NB4 (cell line): ENCODE measurements around the gene ATP9B.
A peak's percentile ranks its signal among the peaks of the same experiment; 100 is the strongest.

Experiments used
- DNase-seq: peaks from one replicate; pipeline ENCODE4 v3.0.0; 2010; ENCODE audit warnings: low read depth
- H3K4me3 ChIP-seq: one replicate; pipeline ENCODE4 v1.5.1; 2011; ENCODE audit warnings: mild to moderate bottlenecking, low read depth, low read length, moderate library complexity
- CTCF ChIP-seq: IDR thresholded peaks from one replicate; pipeline ENCODE4 v1.5.1; 2012; ENCODE audit warnings: low read depth, low read length
- MAX ChIP-seq: IDR thresholded peaks from 2 replicates; pipeline ENCODE4 v1.6.1; 2011; ENCODE audit warnings: low read depth, low read length
- MYC ChIP-seq: IDR thresholded peaks from 2 replicates; pipeline ENCODE4 v1.6.1; 2011; ENCODE audit warnings: low read depth, low read length
- POLR2A ChIP-seq: IDR thresholded peaks from 2 replicates; pipeline ENCODE4 v1.6.1; 2011; ENCODE audit warnings: mild to moderate bottlenecking; ENCODE audit not compliant: insufficient read length; ENCODE audit errors: extremely low read depth

ATP9B gene

GRCh38 chr18:79410731-79411613 is 341.8 kb downstream of the ATP9B start:
- no peak for DNase-seq
- H3K4me3 ChIP-seq, result no peak overlapping the region
- TF ChIP-seq POLR2A (no peak), MYC (no peak), MAX (no peak), CTCF (no peak)

GRCh38 chr18:79411614-79412526 is 342.7 kb downstream of the ATP9B start:
- TF ChIP-seq CTCF (no peak), MAX (no peak), POLR2A (no peak), MYC (no peak; the same call in 1 of the 2 replicates)
- peak; percentile 81 for DNase-seq
- peak overlapping the region; percentile 6 for H3K4me3 ChIP-seq

- TF ChIP-seq POLR2A (no peak), MYC (no peak), CTCF (no peak), MAX (no peak)
- DNase-seq, result peak; percentile 35
- no peak overlapping the region for H3K4me3 ChIP-seq
Measured at GRCh38 chr18:79413025-79413424, 343.8 kb downstream of the ATP9B start.

GRCh38 chr18:79413426-79413825 is 344.2 kb downstream of the ATP9B start:
- TF ChIP-seq MYC, result no peak
- no peak for TF ChIP-seq MAX
- no peak for TF ChIP-seq POLR2A
- TF ChIP-seq CTCF, result no peak
- DNase-seq, result no peak

GRCh38 chr18:79413901-79414300 is 344.7 kb downstream of the ATP9B start:
- no peak for DNase-seq
- TF ChIP-seq CTCF, result no peak
- TF ChIP-seq MYC, result no peak
- TF ChIP-seq POLR2A, result no peak
- no peak for TF ChIP-seq MAX
- H3K4me3 ChIP-seq, result no peak overlapping the region

More at GRCh38 chr18:79413426-79413825, 344.2 kb downstream of the ATP9B start:
- H3K4me3 ChIP-seq, result no peak overlapping the region
